Mucosa of rectum (tissue), 2 donors: ENCODE measurements around the gene USP38.

Experiments used
- H3K27ac ChIP-seq, 2 donors: one replicate each; pipeline ENCODE4 v1.7.0; 2013; ENCODE audit warnings: inconsistent platforms in 2 of 2, low read depth in 2 of 2, low read length in 2 of 2
- H3K27me3 ChIP-seq, 2 donors: one replicate each; pipeline ENCODE4 v1.7.0; 2013; ENCODE audit warnings: low read length in 2 of 2; ENCODE audit not compliant: control insufficient read depth in 2 of 2, insufficient read depth in 2 of 2
- H3K36me3 ChIP-seq, 2 donors: one replicate each; pipeline ENCODE4 v1.7.0; 2013; ENCODE audit warnings: low read length in 2 of 2; ENCODE audit not compliant: control insufficient read depth in 2 of 2, insufficient read depth in 2 of 2
- H3K4me1 ChIP-seq, 2 donors: one replicate each; pipeline ENCODE4 v1.7.0; 2013; ENCODE audit warnings: low read length in 2 of 2, mild to moderate bottlenecking in 1 of 2; ENCODE audit not compliant: control insufficient read depth in 2 of 2, insufficient read depth in 2 of 2
- H3K4me3 ChIP-seq, 2 donors: one replicate each; pipeline ENCODE4 v1.7.0; 2013; ENCODE audit warnings: low read length in 2 of 2
- H3K9ac ChIP-seq, 2 donors: one replicate each; pipeline ENCODE4 v1.7.0; 2013; ENCODE audit warnings: low read length in 2 of 2, low read depth in 1 of 2, mild to moderate bottlenecking in 1 of 2
- H3K9me3 ChIP-seq, 2 donors: one replicate each; pipeline ENCODE4 v1.7.0; 2013; ENCODE audit warnings: low read length in 2 of 2; ENCODE audit not compliant: control insufficient read depth in 2 of 2
- donor health status: healthy.
- donor health status: Normal muscosa, but diverticular disease.

The USP38 gene

DNA sequence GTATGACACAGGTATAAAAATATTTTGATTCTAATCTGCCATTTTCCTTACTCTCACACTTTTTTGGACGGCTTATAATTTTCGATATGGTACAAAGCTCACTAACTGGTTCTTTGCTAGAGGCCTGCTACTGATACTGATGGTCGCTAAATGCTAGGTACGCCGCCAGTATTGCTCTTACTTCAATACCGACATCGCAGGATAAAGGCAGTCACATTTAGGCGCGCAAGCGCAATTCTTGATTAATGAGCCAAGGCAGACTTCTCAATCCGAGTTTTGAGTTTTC, 557 bp upstream of the USP38 start:
- peaks cover 19 to 20% of the 10 kb centered on the region in 2 donors for H3K4me1 ChIP-seq
- peak overlapping the region; percentile 90 to 94 for H3K27ac ChIP-seq
- peak overlapping the region; percentile 88 to 91 for H3K9ac ChIP-seq
- H3K27me3 ChIP-seq = no peaks in the 10 kb centered on the region
- H3K9me3 ChIP-seq = no peaks in the 10 kb centered on the region
- H3K36me3 ChIP-seq = no peaks in the 10 kb centered on the region
- peak overlapping the region; percentile 95 to 96 for H3K4me3 ChIP-seq

DNA sequence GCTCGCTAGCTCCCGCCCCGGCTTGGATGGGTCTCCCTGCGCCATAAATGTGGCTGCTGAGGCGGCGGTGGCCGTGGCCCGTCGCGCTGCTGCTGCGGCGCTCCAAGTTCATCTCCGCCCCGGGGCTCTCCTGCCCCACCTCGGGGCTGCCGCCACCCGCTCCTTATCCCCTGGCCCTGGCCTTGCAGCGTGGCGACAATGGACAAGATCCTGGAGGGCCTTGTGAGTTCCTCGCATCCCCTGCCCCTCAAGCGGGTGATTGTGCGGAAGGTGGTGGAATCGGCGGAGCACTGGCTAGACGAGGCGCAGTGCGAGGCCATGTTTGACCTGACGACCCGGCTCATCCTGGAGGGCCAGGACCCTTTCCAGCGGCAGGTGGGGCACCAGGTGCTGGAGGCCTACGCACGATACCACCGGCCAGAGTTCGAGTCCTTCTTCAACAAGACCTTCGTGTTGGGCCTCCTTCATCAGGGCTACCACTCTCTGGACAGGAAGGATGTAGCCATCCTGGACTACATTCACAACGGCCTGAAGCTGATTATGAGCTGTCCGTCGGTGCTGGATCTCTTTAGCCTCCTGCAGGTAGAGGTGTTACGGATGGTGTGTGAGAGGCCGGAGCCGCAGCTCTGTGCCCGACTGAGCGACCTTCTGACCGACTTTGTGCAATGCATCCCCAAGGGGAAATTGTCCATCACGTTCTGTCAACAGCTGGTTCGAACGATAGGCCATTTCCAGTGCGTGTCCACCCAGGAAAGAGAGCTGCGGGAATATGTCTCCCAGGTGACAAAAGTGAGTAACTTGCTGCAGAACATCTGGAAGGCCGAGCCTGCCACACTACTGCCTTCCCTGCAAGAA, 763 bp downstream of the USP38 start:
- peak overlapping the region; percentile 95 to 96 for H3K9ac ChIP-seq
- H3K4me3 ChIP-seq = peak overlapping the region; percentile 95 to 96
- peaks cover 24 to 28% of the 10 kb centered on the region in 2 donors for H3K4me1 ChIP-seq
- no peaks in the 10 kb centered on the region for H3K27me3 ChIP-seq
- H3K27ac ChIP-seq = peak overlapping the region; percentile 90 to 94
- no peaks in the 10 kb centered on the region for H3K9me3 ChIP-seq
- H3K36me3 ChIP-seq = peaks cover 3 to 7% of the 10 kb centered on the region in 2 donors

DNA sequence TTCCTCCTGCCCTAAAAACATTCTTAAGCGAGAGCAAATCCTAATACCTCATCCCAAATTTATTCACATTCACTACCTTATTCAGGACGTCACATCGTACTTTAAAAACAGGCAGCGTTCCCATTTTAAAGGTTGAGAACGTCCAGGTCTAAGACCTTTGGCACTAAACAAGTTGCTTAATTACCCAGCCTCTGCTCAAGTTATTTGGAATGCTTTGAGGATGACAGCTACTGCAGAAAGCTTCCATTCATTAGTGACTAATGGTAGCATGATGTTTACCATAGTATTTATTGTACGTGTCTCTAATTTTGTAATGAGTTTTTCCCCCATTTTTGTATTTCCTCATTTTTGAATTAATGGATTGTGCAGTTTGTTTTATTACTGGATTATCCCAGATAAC, 1.5 kb downstream of the USP38 start:
- H3K4me3 ChIP-seq = peak overlapping the region; percentile 95 to 96
- peak overlapping the region; percentile 90 to 94 for H3K27ac ChIP-seq
- H3K36me3 ChIP-seq = peaks cover 7 to 12% of the 10 kb centered on the region in 2 donors
- no peaks in the 10 kb centered on the region for H3K27me3 ChIP-seq
- peaks cover 24 to 28% of the 10 kb centered on the region in 2 donors for H3K4me1 ChIP-seq
- no peaks in the 10 kb centered on the region for H3K9me3 ChIP-seq
- peak overlapping the region; percentile 95 to 96 for H3K9ac ChIP-seq

DNA sequence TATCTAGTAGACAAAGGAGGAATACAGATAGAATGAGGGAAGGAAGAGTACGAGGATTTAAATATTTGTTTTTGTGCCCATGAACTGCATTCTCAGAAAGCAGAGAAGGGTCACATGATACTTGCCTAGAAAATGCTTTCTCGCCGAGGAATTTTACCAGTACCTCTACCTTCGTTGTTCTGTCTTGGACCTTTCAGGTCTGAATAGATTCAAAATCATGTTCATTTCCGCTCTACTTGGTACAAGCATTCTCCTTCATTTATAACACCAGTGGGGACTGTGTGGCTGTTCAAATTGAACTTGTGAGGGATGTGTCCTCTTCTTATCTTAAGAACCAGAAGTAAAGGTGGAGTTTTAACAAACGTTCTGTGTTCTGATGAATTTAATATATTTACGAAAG, 1.9 kb downstream of the USP38 start:
- peak overlapping the region in 1 of 2 donors; percentile 94 for H3K27ac ChIP-seq
- peaks cover 24 to 28% of the 10 kb centered on the region in 2 donors for H3K4me1 ChIP-seq
- no peaks in the 10 kb centered on the region for H3K27me3 ChIP-seq

DNA sequence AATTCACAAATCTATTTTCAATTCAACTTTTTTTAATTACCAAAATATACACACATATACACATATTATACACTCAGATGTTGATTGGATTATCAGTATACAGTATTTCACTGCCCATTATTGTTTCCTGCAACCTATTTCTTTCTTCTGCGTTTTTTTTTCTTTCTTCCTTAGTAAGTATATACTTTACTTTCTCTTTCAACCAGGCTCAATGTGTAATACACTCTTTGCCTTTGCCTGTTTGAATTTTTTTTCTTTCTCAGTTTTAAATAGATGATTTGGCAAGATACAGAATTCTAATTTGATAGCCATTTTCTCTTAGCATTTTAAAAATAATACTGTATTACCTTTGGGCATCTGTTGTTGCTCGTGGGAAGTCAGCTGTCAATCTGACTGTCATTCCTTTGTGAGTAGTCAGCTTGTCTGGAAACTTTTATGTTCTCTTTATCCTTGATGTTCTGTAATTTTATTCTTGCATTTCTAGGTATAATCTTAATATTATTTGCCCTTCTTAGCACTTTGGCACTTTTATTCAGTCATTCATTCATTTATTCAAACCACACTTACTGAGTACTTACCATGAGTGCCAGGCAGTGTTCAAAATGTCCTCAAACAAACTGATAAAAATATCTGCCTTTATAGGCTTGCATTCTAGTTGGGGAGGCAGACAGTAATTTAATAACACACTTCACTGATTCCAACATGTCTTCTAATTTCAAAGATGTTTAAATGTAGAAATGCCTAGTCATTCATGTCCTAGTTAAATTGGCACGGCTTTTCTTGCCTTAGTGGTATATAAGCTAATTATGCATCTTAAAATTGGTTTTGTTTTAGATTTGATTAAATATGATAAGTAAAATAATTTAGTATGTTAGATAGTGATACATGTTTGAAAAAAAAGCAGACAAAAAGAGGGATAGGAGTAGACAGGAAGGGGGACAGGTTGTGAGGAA, 3.7 kb downstream of the USP38 start:
- Histone ChIP-seq H3K36me3 (peaks cover 21 to 22% of the 10 kb centered on the region in 2 donors), H3K4me1 (peaks cover 20 to 24% of the 10 kb centered on the region in 2 donors), H3K4me3 (peak overlapping the region; percentile 95 to 96), H3K27me3 (no peaks in the 10 kb centered on the region), H3K27ac (no peak overlapping the region), H3K9ac (peak overlapping the region in 1 of 2 donors; percentile 13), H3K9me3 (no peaks in the 10 kb centered on the region)

More for the DNA sequence above, 1.9 kb downstream of the USP38 start:
- H3K36me3 ChIP-seq = peaks cover 11 to 14% of the 10 kb centered on the region in 2 donors
- peak overlapping the region; percentile 95 to 96 for H3K9ac ChIP-seq
- peak overlapping the region; percentile 95 to 96 for H3K4me3 ChIP-seq
- no peaks in the 10 kb centered on the region for H3K9me3 ChIP-seq

DNA sequence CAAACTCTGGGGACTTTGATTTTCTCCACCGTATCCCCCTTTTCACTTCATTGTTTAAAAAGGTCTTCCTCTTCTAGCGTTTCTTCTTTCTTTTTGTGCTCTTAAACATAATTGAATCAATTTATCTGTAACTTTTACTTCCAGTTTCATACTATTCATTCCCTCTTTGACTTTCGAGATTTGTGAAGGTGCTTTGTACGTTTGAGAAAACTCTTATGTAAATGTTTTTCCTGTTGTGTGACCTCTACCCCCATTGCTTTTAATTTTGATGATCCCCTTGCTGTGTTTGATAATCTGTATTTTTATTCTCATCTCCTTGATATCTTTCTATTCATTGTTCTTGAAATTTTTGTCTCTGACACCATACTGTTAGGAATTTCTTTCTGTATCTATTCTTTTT, 4.8 kb downstream of the USP38 start:
- Histone ChIP-seq H3K27ac (no peak overlapping the region), H3K4me1 (peaks cover 16 to 19% of the 10 kb centered on the region in 2 donors), H3K36me3 (peaks cover 26 to 27% of the 10 kb centered on the region in 2 donors), H3K9me3 (no peaks in the 10 kb centered on the region), H3K9ac (no peak overlapping the region), H3K27me3 (no peaks in the 10 kb centered on the region), H3K4me3 (peak overlapping the region in 1 of 2 donors; percentile 29)

DNA sequence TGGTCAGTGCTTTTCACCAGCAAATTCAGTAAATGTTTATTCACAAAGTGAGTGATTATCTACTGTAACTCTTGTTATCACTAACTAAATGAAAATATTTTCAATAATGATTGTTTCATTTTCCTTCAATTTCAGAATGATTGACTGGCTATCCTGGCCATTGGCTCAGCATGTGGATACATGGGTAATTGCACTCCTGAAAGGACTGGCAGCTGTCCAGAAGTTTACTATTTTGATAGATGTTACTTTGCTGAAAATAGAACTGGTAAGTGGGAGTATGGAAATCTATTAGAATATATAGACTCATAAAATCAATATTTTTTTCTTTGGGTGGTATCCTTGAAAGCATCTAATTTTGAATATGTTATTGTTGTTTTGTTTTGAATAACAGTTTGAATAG, 10.9 kb downstream of the USP38 start:
- Histone ChIP-seq H3K9me3 (no peaks in the 10 kb centered on the region), H3K27me3 (no peaks in the 10 kb centered on the region), H3K36me3 (peaks cover 66 to 71% of the 10 kb centered on the region in 2 donors), H3K9ac (no peak overlapping the region), H3K4me3 (no peak overlapping the region), H3K27ac (no peak overlapping the region), H3K4me1 (no peaks in the 10 kb centered on the region)

DNA sequence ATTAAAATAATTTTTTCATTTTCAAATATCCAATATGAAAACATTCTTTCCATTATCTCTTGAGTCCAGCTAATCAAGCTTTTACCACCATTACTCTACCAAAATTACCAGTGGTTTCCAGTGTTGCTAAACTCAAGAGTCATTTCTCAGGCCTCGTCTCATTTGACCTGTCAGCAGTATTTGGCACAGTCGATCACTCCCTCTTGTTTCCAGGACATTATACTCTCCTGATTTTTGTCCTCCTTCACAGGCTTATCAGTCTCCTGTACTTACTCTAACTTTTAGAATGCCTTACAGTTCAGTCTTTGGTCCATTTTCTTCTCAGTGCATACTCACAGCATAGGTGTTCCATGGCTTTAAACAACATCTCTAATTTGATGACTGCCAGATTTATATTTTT, 11.6 kb downstream of the USP38 start:
- no peaks in the 10 kb centered on the region for H3K27me3 ChIP-seq
- H3K27ac ChIP-seq = no peak overlapping the region
- H3K9me3 ChIP-seq = no peaks in the 10 kb centered on the region
- H3K9ac ChIP-seq = no peak overlapping the region
- H3K36me3 ChIP-seq = peaks cover 67 to 72% of the 10 kb centered on the region in 2 donors
- no peak overlapping the region for H3K4me3 ChIP-seq
- H3K4me1 ChIP-seq = no peaks in the 10 kb centered on the region

DNA sequence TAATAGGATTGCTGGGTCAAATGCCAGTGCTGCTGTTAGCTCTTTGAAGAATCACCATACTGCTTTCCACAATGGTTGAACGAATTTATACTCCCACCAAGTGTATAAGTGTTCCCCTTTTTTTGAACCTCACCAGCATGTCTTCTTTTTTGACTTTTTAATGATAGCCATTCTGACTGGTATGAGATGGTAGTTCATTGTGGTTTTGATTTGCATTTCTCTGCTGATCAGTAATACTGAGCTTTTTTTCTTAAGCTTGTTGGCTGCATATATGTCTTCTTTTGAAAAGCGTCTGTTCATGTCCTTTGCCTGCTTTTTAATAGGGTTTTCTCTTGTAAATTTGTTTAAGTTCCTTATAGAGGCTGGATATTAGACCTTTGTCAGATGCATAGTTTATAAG, 14.8 kb downstream of the USP38 start:
- H3K27ac ChIP-seq = no peak overlapping the region
- H3K27me3 ChIP-seq = no peaks in the 10 kb centered on the region
- peaks cover 51 to 73% of the 10 kb centered on the region in 2 donors for H3K36me3 ChIP-seq
- no peak overlapping the region for H3K9ac ChIP-seq
- no peaks in the 10 kb centered on the region for H3K9me3 ChIP-seq
- H3K4me3 ChIP-seq = no peak overlapping the region
- H3K4me1 ChIP-seq = no peaks in the 10 kb centered on the region

DNA sequence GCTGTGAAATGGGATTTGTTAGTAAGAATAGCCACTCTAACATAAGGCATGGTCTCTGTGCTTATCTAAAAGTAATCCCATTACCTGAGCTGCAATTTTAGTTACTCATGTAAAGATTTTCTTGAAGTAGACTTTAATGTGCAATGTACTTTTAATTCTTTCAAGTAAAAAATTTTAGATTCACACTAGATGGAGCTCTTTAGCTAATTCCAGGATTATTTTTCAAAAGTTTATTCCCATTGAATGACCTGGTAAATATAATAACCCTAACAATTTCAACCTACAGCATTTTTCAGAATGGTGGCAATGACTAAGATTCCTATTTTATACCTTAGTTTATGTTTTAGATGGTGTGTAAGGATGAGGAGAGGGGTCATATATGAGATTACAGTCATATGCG, 18.1 kb downstream of the USP38 start:
- Histone ChIP-seq H3K36me3 (peaks cover 39 to 62% of the 10 kb centered on the region in 2 donors), H3K4me1 (no peaks in the 10 kb centered on the region), H3K4me3 (no peak overlapping the region), H3K9me3 (no peaks in the 10 kb centered on the region), H3K9ac (no peak overlapping the region), H3K27ac (no peak overlapping the region), H3K27me3 (no peaks in the 10 kb centered on the region)
